HEK293T (cell line): ENCODE measurements around the gene CALB2.

Experiments used
- BHLHE40 ChIP-seq: fragments of 450-650 bp; IDR thresholded peaks from 2 replicates; pipeline ENCODE4 v1.6.1; 2016; ENCODE audit warnings: mild to moderate bottlenecking, moderate library complexity, borderline replicate concordance
- ELF4 ChIP-seq: fragments of 450-650 bp; IDR thresholded peaks from 2 replicates; pipeline ENCODE4 v1.6.1; 2017; ENCODE audit warnings: antibody characterized with exemption
- L3MBTL2 ChIP-seq: fragments of 450-650 bp; conservative IDR thresholded peaks from 2 replicates; pipeline ENCODE4 v1.6.1; 2016; ENCODE audit warnings: mild to moderate bottlenecking
- TARDBP ChIP-seq: fragments of 450-650 bp; IDR thresholded peaks from 2 replicates; pipeline ENCODE4 v1.6.1; 2016

DNA sequence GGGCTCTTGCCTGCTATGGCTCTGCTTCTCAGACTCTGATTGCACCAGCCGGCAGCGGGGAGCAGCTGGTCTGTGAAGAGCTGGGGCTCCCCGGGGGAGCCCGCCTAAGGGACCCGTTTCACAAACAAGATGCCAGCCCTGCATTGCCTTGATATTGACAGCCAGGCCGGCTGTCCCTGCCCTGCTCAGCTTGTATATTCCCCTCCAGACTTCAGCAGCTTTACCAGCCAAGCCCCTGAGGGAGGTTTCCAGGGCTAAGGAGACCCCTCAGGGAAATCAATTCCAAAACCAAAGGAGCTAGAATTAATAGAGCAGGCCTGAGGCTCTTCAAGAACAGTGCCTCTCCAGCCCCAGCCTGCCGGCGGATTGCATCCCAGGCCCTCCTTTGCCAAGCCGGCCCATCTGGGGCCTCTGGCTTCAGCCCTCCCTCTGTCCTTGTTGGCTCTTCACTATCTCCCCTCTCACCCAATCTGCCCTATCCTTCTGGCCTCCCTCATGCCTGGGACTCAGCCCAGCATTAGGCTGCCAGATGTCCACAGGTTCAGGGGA is 5.7 kb downstream of the CALB2 start:
- TF ChIP-seq BHLHE40 (no peak), ELF4 (no peak), L3MBTL2 (no peak), TARDBP (no peak)
